ENCODE measurements around the gene FAM228A.

GRCh38 chr2:24147364-24147763, 27.5 kb upstream of the FAM228A start:
- no peak for TF ChIP-seq EZH2 (IDR thresholded peaks at IDR 0.05; ENCODE audit: low read length, unreplicated experiment)
- TF ChIP-seq CTCF (conservative IDR thresholded peaks at IDR 0.05; ENCODE audit: low read depth, low read length), result no peak
